ENCODE results near the gene LPP. TPM values are rescaled to one million over a fixed set of nuclear protein-coding genes. Genes with fewer than 3 reads are reported as not detected.
A peak's percentile ranks its signal among the peaks of the same experiment; 100 is the strongest.

LPP gene
- total RNA-seq, 4 donors from 2014 or later = 109 to 170 (median 132) TPM

GRCh38 chr3:188486126-188486525, 332.2 kb downstream of the LPP start:
- Histone ChIP-seq H3K36me3 (peaks cover 0 to 11% (median 0%) of the 10 kb centered on the region in 3 donors), H3K27ac (no peak overlapping the region), H3K4me1 (no peaks in the 10 kb centered on the region), H3K4me3 (no peak overlapping the region), H3K27me3 (no peaks in the 10 kb centered on the region), H3K9me3 (no peaks in the 10 kb centered on the region)
- TF ChIP-seq POLR2A (IDR thresholded peaks at IDR 0.05) (no peak), CTCF (IDR thresholded peaks at IDR 0.05) (no peak)
- no peak for DNase-seq

- no peaks in the 10 kb centered on the region for H3K4me1 ChIP-seq
Observed at GRCh38 chr3:188486952-188487351, 333.0 kb downstream of the LPP start.

GRCh38 chr3:188487652-188488051, 333.7 kb downstream of the LPP start:
- H3K36me3 ChIP-seq = peaks cover 0 to 11% (median 0%) of the 10 kb centered on the region in 3 donors

More at GRCh38 chr3:188486952-188487351, 333.0 kb downstream of the LPP start:
- H3K4me3 ChIP-seq = no peak overlapping the region
- no peak overlapping the region for H3K27ac ChIP-seq
- H3K36me3 ChIP-seq = peaks cover 0 to 11% (median 0%) of the 10 kb centered on the region in 3 donors
- H3K9me3 ChIP-seq = no peaks in the 10 kb centered on the region
- no peak for TF ChIP-seq POLR2A (IDR thresholded peaks at IDR 0.05)
- no peak for TF ChIP-seq CTCF (IDR thresholded peaks at IDR 0.05)
- DNase-seq = no peak
- H3K27me3 ChIP-seq = no peaks in the 10 kb centered on the region

GRCh38 chr3:188488801-188489200, 334.8 kb downstream of the LPP start:
- no peak overlapping the region for H3K4me3 ChIP-seq
- no peaks in the 10 kb centered on the region for H3K9me3 ChIP-seq
- no peaks in the 10 kb centered on the region for H3K4me1 ChIP-seq
- H3K36me3 ChIP-seq = peaks cover 0 to 11% (median 0%) of the 10 kb centered on the region in 3 donors
- TF ChIP-seq CTCF (IDR thresholded peaks at IDR 0.05) = no peak
- TF ChIP-seq POLR2A (IDR thresholded peaks at IDR 0.05) = no peak
- no peak for DNase-seq
- peak overlapping the region in 1 of 4 donors; percentile 14 for H3K27ac ChIP-seq
- no peaks in the 10 kb centered on the region for H3K27me3 ChIP-seq

More at GRCh38 chr3:188487652-188488051, 333.7 kb downstream of the LPP start:
- DNase-seq = no peak
- TF ChIP-seq CTCF (IDR thresholded peaks at IDR 0.05) (no peak), POLR2A (IDR thresholded peaks at IDR 0.05) (no peak)
- peak overlapping the region in 2 of 4 donors; percentile 8 to 23 for H3K27ac ChIP-seq
- no peaks in the 10 kb centered on the region for H3K27me3 ChIP-seq
- H3K9me3 ChIP-seq = no peaks in the 10 kb centered on the region
- no peaks in the 10 kb centered on the region for H3K4me1 ChIP-seq
- H3K4me3 ChIP-seq = no peak overlapping the region

GRCh38 chr3:188489639-188490405, 335.9 kb downstream of the LPP start:
- H3K27ac ChIP-seq = peak overlapping the region in 1 of 4 donors; percentile 14
- no peaks in the 10 kb centered on the region for H3K4me1 ChIP-seq
- H3K36me3 ChIP-seq = peaks cover 0 to 6% (median 0%) of the 10 kb centered on the region in 3 donors
- no peak for DNase-seq
- no peaks in the 10 kb centered on the region for H3K9me3 ChIP-seq
- no peaks in the 10 kb centered on the region for H3K27me3 ChIP-seq
- H3K4me3 ChIP-seq = no peak overlapping the region
- TF ChIP-seq POLR2A (IDR thresholded peaks at IDR 0.05) (no peak), CTCF (IDR thresholded peaks at IDR 0.05) (no peak)

Measured in Peyer's patch (tissue), 4 donors.